ENCODE data around the gene PSTPIP1. TPM values are rescaled to one million over a fixed set of nuclear protein-coding genes. Genes with fewer than 3 reads are reported as not detected.

The PSTPIP1 gene
- total and polyA plus RNA-seq, 5 donors from 2014 or later, result 41.3 to 169 (median 47.8) TPM

DNA sequence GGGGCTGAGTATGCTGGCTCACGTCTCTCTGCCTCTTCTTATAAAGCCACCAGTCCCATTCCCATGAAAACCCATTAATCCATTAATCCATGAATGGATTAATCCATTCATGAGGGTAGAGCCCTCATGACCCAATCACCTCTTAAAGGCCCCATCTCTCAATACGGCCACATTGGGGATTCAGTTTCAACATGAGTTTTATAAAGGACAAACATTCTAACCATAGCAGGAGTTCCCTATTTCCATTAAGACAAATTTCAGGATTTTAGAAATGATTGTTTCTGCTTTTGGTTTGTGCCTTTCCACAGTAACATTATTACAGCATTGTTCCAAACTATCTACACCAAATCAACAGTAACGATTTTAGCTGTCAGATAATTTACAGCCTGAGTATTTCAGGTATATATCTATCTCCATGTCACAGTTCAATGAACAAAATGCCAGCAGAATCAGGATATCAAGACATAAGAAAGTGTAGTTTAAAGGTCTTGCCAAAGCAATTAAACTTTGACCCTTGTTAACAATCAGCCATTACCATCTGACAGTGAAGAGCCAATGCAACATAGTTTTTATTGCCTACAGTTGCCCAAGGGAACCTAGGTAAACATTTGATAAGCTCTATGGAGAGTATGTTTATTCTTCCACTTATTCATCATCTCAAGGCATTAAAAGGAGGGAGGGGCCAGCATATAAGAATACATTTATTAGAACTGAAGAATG lies 72.2 kb downstream of the PSTPIP1 start:
- H3K9me3 Mint-ChIP-seq, result no peaks in the 10 kb centered on the region
- peaks cover 13% of the 10 kb centered on the region for H3K27me3 Mint-ChIP-seq
- H3K36me3 Mint-ChIP-seq, result peaks cover 3% of the 10 kb centered on the region
- H3K27me3 ChIP-seq (ENCODE audit: control insufficient read depth, insufficient read depth, low read length), result no peaks in the 10 kb centered on the region
- ATAC-seq (ENCODE audit: low read depth in 2 of 2) (no peak), DNase-seq (no peak)
- no peak overlapping the region for H3K27ac Mint-ChIP-seq
- H3K9me3 ChIP-seq (ENCODE audit: control insufficient read depth in 2 of 2, low read length in 2 of 2), result no peaks in the 10 kb centered on the region
- H3K36me3 ChIP-seq (ENCODE audit: control insufficient read depth, insufficient read depth, low read length), result no peaks in the 10 kb centered on the region
- H3K4me1 Mint-ChIP-seq, result peaks cover 0 to 27% (median 20%) of the 10 kb centered on the region in 4 donors
- no peak overlapping the region for H3K4me3 ChIP-seq (ENCODE audit: low read depth, low read length)
- H3K4me3 Mint-ChIP-seq, result peak overlapping the region in 1 of 4 donors; percentile 6
- peaks cover 14% of the 10 kb centered on the region for H3K4me1 ChIP-seq (ENCODE audit: control insufficient read depth, insufficient read depth, low read length, poor library complexity, severe bottlenecking)
- H3K27ac ChIP-seq (ENCODE audit: insufficient read depth, low read length, poor library complexity, severe bottlenecking), result no peak overlapping the region

DNA sequence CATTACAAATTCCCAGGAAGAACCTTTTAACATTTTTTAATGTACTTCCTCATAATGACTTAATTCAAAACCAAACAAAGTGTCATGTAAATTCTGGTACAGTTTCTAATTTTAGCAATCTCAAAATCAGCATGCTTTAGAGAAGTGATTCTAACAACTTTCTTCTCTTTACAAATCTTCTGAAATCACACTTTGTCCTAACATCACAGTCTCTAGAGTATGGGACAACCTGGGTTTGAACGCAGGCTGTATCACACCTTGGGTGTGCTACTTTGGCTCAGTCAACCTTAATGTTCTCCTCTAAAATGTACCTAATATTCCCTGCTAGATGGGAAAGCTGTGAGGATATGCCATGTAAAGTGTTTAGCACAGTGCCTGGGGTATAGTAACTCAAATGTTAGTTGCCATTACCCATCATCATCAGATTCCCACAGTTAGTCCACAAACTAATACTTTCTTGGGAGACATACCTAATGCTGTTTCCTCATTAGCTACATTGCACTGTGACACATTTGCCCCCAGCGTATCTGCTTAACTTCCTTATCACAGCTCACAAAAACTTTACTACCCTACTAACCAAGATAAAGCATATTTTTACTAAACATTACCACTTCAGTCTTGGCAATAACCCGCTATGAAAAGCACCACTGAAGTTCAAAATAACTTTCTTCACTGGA lies 72.9 kb downstream of the PSTPIP1 start:
- peaks cover 0 to 27% (median 18%) of the 10 kb centered on the region in 4 donors for H3K4me1 Mint-ChIP-seq
- no peaks in the 10 kb centered on the region for H3K36me3 ChIP-seq (ENCODE audit: control insufficient read depth, insufficient read depth, low read length)
- DNase-seq, result no peak
- no peak for ATAC-seq (ENCODE audit: low read depth in 2 of 2)
- H3K4me3 Mint-ChIP-seq, result peak overlapping the region in 2 of 4 donors; percentile 10 to 46
- H3K27ac ChIP-seq (ENCODE audit: insufficient read depth, low read length, poor library complexity, severe bottlenecking), result no peak overlapping the region
- H3K9me3 ChIP-seq (ENCODE audit: control insufficient read depth in 2 of 2, low read length in 2 of 2), result no peaks in the 10 kb centered on the region
- H3K4me1 ChIP-seq (ENCODE audit: control insufficient read depth, insufficient read depth, low read length, poor library complexity, severe bottlenecking), result peaks cover 14% of the 10 kb centered on the region
- H3K4me3 ChIP-seq (ENCODE audit: low read depth, low read length), result no peak overlapping the region
- no peaks in the 10 kb centered on the region for H3K9me3 Mint-ChIP-seq
- no peaks in the 10 kb centered on the region for H3K27me3 ChIP-seq (ENCODE audit: control insufficient read depth, insufficient read depth, low read length)
- peaks cover 3% of the 10 kb centered on the region for H3K36me3 Mint-ChIP-seq
- H3K27me3 Mint-ChIP-seq, result peaks cover 15% of the 10 kb centered on the region
- H3K27ac Mint-ChIP-seq, result no peak overlapping the region

DNA sequence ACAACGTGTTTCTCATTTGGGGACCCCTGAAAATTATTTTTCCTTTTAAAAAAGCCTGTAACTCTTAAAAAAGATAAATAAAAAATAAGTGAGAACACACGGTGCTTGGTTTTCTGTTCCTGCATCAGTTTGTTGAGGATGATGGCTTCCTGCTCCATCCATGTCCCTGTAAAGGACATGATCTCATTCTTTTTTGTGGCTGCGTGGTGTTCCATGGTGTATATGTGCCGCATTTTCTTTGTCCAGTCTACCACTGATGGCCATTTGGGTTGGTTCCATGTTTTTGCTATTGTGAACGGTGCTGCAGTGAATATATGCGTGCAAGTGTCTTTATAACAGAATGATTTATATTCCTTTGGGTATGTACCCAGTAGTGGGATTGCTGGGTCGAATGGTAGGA lies 73.7 kb downstream of the PSTPIP1 start:
- Histone ChIP-seq H3K27me3 (ENCODE audit: control insufficient read depth, insufficient read depth, low read length) (no peaks in the 10 kb centered on the region), H3K4me1 (ENCODE audit: control insufficient read depth, insufficient read depth, low read length, poor library complexity, severe bottlenecking) (peaks cover 14% of the 10 kb centered on the region), H3K9me3 (ENCODE audit: control insufficient read depth in 2 of 2, low read length in 2 of 2) (no peaks in the 10 kb centered on the region), H3K27ac (ENCODE audit: insufficient read depth, low read length, poor library complexity, severe bottlenecking) (no peak overlapping the region), H3K4me3 (ENCODE audit: low read depth, low read length) (no peak overlapping the region), H3K36me3 (ENCODE audit: control insufficient read depth, insufficient read depth, low read length) (no peaks in the 10 kb centered on the region)
- H3K27ac Mint-ChIP-seq, result no peak overlapping the region
- no peak for DNase-seq
- no peak for ATAC-seq (ENCODE audit: low read depth in 2 of 2)
- peaks cover 15% of the 10 kb centered on the region for H3K27me3 Mint-ChIP-seq
- peaks cover 3% of the 10 kb centered on the region for H3K36me3 Mint-ChIP-seq
- H3K4me3 Mint-ChIP-seq, result peak overlapping the region in 2 of 4 donors; percentile 6 to 46
- peaks cover 0 to 2% (median 0%) of the 10 kb centered on the region in 7 donors for H3K9me3 Mint-ChIP-seq
- H3K4me1 Mint-ChIP-seq, result peaks cover 0 to 27% (median 18%) of the 10 kb centered on the region in 4 donors

DNA sequence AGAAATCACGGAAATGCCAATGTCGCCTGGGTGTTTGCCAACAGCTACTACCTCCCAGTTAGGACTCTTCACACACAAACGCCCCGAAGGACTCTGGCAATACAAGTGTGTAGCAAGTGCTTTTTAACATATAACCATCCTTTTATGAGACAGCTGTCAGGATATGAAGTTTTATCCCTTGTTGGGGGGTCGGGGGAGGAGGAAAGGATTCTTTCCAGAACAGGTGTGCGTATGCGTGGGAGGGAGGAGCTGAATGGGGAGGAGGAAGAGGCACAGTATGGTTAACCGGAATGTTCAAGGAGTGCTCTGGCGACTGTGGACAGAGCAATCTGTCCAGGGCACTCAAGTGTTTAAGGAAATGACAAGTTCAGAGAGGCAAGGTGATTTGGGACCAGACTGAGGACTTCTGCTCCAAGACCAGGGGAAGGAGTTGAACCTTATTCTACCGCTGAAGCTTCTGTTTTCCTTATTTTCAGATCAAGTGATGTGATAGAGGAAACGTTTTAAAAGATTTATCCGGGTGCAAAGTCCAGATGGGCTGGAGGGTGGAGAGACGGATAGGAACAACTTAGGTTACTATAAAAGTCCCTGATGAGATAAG lies 74.7 kb downstream of the PSTPIP1 start:
- Mint-ChIP-seq H3K27me3 (peaks cover 15% of the 10 kb centered on the region), H3K4me1 (peaks cover 0 to 24% (median 18%) of the 10 kb centered on the region in 4 donors), H3K36me3 (no peaks in the 10 kb centered on the region), H3K4me3 (peak overlapping the region; percentile 77 to 94 (median 86)), H3K9me3 (peaks cover 0 to 2% (median 0%) of the 10 kb centered on the region in 7 donors), H3K27ac (peak overlapping the region; percentile 9 to 92 (median 83))
- DNase-seq (no peak), ATAC-seq (ENCODE audit: low read depth in 2 of 2) (no peak)
- no peaks in the 10 kb centered on the region for H3K9me3 ChIP-seq (ENCODE audit: control insufficient read depth in 2 of 2, low read length in 2 of 2)
- H3K27ac ChIP-seq (ENCODE audit: insufficient read depth, low read length, poor library complexity, severe bottlenecking), result no peak overlapping the region
- no peaks in the 10 kb centered on the region for H3K27me3 ChIP-seq (ENCODE audit: control insufficient read depth, insufficient read depth, low read length)
- H3K4me1 ChIP-seq (ENCODE audit: control insufficient read depth, insufficient read depth, low read length, poor library complexity, severe bottlenecking), result peaks cover 14% of the 10 kb centered on the region
- peak overlapping the region; percentile 66 for H3K4me3 ChIP-seq (ENCODE audit: low read depth, low read length)
- no peaks in the 10 kb centered on the region for H3K36me3 ChIP-seq (ENCODE audit: control insufficient read depth, insufficient read depth, low read length)

DNA sequence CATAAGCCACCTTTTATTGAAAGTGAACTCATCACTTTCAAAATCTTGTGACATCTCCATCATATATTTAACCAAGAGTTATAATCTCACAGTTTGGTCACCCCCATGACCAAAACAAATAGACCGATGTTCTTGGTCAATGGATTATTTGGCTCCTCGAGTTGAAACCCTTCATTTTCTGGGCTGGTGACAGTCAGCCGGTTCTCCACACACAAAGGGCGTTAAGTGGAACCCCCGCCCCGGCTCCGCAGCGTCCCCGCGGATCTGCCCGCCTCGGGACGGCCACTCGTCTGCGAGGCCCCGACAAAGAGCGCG lies 75.2 kb downstream of the PSTPIP1 start:
- Mint-ChIP-seq H3K4me1 (peaks cover 0 to 21% (median 18%) of the 10 kb centered on the region in 4 donors), H3K27ac (peak overlapping the region; percentile 7 to 92 (median 9)), H3K4me3 (peak overlapping the region; percentile 77 to 94 (median 86)), H3K36me3 (no peaks in the 10 kb centered on the region), H3K27me3 (peaks cover 15% of the 10 kb centered on the region), H3K9me3 (peaks cover 0 to 2% (median 0%) of the 10 kb centered on the region in 7 donors)
- H3K4me3 ChIP-seq (ENCODE audit: low read depth, low read length), result peak overlapping the region; percentile 66
- no peaks in the 10 kb centered on the region for H3K9me3 ChIP-seq (ENCODE audit: control insufficient read depth in 2 of 2, low read length in 2 of 2)
- H3K36me3 ChIP-seq (ENCODE audit: control insufficient read depth, insufficient read depth, low read length), result no peaks in the 10 kb centered on the region
- H3K4me1 ChIP-seq (ENCODE audit: control insufficient read depth, insufficient read depth, low read length, poor library complexity, severe bottlenecking), result peaks cover 14% of the 10 kb centered on the region
- no peaks in the 10 kb centered on the region for H3K27me3 ChIP-seq (ENCODE audit: control insufficient read depth, insufficient read depth, low read length)
- no peak overlapping the region for H3K27ac ChIP-seq (ENCODE audit: insufficient read depth, low read length, poor library complexity, severe bottlenecking)
- ATAC-seq (ENCODE audit: low read depth in 2 of 2), result no peak
- DNase-seq, result peak in 1 of 3 donors; percentile 32

DNA sequence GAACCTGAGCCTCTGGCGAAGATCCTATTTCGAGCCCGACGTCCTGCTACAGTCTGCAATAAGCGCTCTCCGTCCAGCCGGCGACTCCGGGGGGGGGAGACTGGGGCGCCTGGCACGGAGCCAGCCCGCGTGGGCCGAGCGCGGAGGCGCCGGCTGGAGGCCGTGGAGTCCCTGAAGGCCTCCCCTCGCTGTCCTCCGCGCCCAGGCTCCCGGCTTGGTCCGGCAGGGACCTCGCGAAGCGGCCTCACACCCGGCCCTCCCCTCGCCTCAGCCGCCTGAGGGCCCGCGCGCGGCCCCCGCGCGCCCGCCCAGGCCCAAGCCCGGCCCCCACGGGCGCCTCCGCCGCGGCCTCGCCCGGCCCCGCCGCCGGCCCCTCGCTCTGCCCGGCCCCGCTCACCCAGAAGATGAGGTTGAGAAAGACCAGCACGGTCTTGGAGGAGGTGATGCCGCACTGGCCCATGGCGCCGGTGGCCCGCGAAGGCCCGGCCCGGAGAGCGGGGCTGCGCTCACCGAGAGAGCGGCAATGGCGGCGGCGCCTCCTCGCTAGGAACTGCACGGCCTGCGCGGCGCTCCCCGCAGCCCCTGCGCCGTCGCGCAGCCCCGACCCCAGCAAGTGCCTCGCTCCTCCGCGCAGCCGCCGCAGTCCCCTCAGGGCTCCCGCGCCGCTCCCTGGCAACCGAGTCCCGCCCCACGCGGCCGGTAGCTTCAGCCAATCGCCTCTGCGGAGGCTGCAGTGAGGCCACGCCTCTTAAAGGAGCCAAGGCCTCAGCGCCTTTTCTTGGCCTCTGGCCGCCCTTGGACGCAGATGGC lies 75.8 kb downstream of the PSTPIP1 start, which contains the start of gene TSPAN3:
TSS of gene TSPAN3 (minus strand) at position 615 of the 810 bp plus-strand sequence. CDS start at position 460, 155 bp downstream.
- Mint-ChIP-seq H3K9me3 (peaks cover 0 to 2% (median 0%) of the 10 kb centered on the region in 7 donors), H3K4me1 (peaks cover 0 to 21% (median 18%) of the 10 kb centered on the region in 4 donors), H3K4me3 (peak within 1 kb of the TSS; percentile 86 to 94 (median 90)), H3K36me3 (no peaks in the 10 kb centered on the region), H3K27ac (peak within 1 kb of the TSS; percentile 65 to 92 (median 83)), H3K27me3 (peaks cover 15% of the 10 kb centered on the region)
- DNase-seq (peak; percentile 89 to 91 (median 91)), ATAC-seq (ENCODE audit: low read depth in 2 of 2) (peak; percentile 98)
- H3K9me3 ChIP-seq (ENCODE audit: control insufficient read depth in 2 of 2, low read length in 2 of 2), result no peaks in the 10 kb centered on the region
- H3K27ac ChIP-seq (ENCODE audit: insufficient read depth, low read length, poor library complexity, severe bottlenecking), result peak within 1 kb of the TSS; percentile 7
- H3K4me3 ChIP-seq (ENCODE audit: low read depth, low read length), result peak within 1 kb of the TSS; percentile 66
- H3K36me3 ChIP-seq (ENCODE audit: control insufficient read depth, insufficient read depth, low read length), result no peaks in the 10 kb centered on the region
- no peaks in the 10 kb centered on the region for H3K27me3 ChIP-seq (ENCODE audit: control insufficient read depth, insufficient read depth, low read length)
- peaks cover 14% of the 10 kb centered on the region for H3K4me1 ChIP-seq (ENCODE audit: control insufficient read depth, insufficient read depth, low read length, poor library complexity, severe bottlenecking)

Measured in CD4-positive, CD25-positive, alpha-beta regulatory T cell (primary cell).